Left renal cortex interstitium (tissue), 4 donors: ENCODE data around the gene PLEKHA8. TPM values are rescaled to one million over a fixed set of nuclear protein-coding genes. Genes with fewer than 3 reads are reported as not detected.
A peak's percentile ranks its signal among the peaks of the same experiment; 100 is the strongest.
"Not testable (repeated sequence)": the region's sequence is repeated elsewhere in the genome, so short reads cannot be mapped to it uniquely, and the experiment has no call there.

Experiments used
- DNase-seq, 4 donors: peaks; one replicate each; pipeline ENCODE4 v3.0.0-alpha.2; 2013; ENCODE audit warnings: low read depth in 4 of 4, low spot score in 2 of 4, missing footprints in 1 of 4
- polyA plus RNA-seq, 4 donors: library from polyadenylated mRNA; unstranded; fragments of 120-200 nt; gene quantifications; one replicate each; pipeline ENCODE4 v1.2.1, GENCODE V29; 2013; ENCODE audit not compliant: insufficient read length in 4 of 4

Gene PLEKHA8
- polyA plus RNA-seq, 4 donors = 15.1 to 20.5 (median 17.7) TPM

GRCh38 chr7:30061786-30062185, 33.6 kb downstream of the PLEKHA8 start:
- DNase-seq = not testable (repeated sequence)

GRCh38 chr7:30062587-30062986, 34.4 kb downstream of the PLEKHA8 start:
- DNase-seq = peak in 1 of 4 donors; percentile 34

- DNase-seq = no peak
Measured at GRCh38 chr7:30065746-30066145, 37.5 kb downstream of the PLEKHA8 start.

- DNase-seq = no peak
Measured at GRCh38 chr7:30066687-30067086, 38.5 kb downstream of the PLEKHA8 start.

- no peak for DNase-seq
Measured at GRCh38 chr7:30068117-30068516, 39.9 kb downstream of the PLEKHA8 start.

DNA sequence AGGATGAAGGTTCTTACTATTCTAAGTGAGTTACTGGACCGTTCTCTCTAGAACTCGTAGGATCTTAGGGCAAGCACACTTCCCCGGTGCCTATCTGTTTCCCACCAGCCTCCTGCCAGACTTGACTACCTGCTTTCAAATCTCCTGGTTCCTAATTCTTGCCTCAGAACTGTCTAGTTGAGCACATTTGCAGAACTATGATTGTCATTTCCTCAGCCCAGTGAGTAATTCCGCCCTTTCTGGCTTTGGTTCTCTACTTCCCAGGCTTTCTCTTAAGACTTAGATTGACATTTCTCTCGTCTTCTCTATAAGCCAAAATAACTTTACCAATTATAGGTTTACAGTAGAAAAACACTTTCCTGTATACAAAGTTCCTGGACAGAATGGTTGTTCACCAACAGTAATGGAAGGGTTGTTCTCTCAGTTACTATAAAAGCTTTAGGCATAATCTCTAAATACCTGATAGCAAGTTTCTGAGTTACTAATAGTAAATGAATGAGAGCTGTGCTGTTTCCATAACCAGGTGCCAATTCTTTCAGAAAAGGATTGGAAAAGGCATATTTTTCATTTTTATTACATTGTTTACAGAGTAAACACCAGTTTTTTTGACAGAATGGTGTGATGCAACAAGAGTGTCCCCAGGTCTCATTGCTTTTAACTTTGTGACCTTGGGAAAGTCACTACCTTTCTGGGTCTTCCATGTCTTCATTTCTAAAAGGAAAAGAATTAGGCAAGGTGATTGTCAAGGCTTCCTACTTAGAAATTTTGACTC, 41.1 kb downstream of the PLEKHA8 start:
- DNase-seq = no peak

GRCh38 chr7:30070052-30070451, 41.8 kb downstream of the PLEKHA8 start:
- no peak for DNase-seq

GRCh38 chr7:30072735-30073134, 44.5 kb downstream of the PLEKHA8 start:
- DNase-seq = no peak

- peak in 1 of 4 donors; percentile 17 for DNase-seq
Measured at GRCh38 chr7:30074422-30075030, 46.3 kb downstream of the PLEKHA8 start.

GRCh38 chr7:30076411-30076810, 48.2 kb downstream of the PLEKHA8 start:
- DNase-seq = no peak

DNA sequence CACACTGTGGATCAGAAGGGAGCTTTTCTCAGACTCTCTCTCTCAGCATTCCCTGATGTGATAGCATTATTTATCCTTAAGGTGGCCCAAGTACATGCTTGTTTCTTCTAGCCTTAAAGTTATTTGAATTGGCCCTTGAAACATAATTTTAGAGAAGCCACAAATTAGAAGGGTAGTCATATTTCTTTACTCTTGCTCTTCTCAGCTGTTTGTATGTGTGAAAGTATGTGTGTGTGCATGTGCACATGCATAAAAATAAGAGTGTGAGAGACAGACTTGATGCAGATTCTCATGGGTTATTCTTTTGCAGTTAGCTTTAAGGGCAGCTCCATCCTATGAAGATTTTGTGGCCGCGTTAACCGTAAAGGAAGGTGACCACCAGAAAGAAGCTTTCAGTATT, 50.1 kb downstream of the PLEKHA8 start:
- DNase-seq = no peak

DNA sequence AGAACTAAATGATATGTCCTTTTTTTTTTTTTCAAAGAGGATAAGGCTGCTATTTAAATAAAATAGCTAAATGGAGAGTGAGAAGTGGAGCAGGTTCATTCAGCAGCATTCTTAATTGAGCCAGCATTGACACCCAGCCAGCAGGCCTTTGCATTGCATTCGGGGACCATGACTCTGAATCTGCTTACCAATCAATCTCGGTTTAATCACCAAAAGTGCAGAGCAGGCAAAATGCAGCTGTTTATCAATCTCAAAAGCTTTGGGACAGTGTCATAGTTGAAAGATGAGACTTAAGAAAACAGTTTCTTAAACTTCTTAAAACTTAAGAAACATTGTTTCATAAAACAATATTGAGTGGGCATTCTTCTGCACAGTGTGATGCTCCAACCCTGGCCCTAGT, 51.7 kb downstream of the PLEKHA8 start:
- DNase-seq = no peak

- DNase-seq = no peak
Measured at GRCh38 chr7:30080818-30081217, 52.6 kb downstream of the PLEKHA8 start.

GRCh38 chr7:30082686-30083085, 54.5 kb downstream of the PLEKHA8 start:
- no peak for DNase-seq

GRCh38 chr7:30083334-30083733, 55.1 kb downstream of the PLEKHA8 start:
- no peak for DNase-seq

DNA sequence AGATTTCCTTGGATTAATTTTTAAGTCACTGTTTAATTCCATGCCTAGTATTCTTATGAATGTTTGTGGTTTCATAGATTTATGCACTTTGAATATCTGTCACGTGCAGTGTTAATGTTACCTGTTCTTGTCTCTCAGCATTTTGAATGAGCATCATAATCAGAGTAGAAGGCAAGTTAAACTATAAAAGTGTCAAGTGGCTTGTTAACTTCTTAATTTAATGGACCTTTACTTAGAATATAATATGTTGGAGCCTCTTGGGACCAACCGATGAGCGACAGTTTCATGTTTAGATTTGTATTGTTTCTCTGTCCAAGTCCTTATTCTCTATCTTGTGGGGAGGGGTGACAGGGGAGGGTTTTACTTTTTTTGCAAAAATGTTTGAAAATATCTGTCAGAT, 56.0 kb downstream of the PLEKHA8 start:
- DNase-seq = peak in 1 of 4 donors; percentile 12

- no peak for DNase-seq
Measured at GRCh38 chr7:30086529-30086928, 58.3 kb downstream of the PLEKHA8 start.

DNA sequence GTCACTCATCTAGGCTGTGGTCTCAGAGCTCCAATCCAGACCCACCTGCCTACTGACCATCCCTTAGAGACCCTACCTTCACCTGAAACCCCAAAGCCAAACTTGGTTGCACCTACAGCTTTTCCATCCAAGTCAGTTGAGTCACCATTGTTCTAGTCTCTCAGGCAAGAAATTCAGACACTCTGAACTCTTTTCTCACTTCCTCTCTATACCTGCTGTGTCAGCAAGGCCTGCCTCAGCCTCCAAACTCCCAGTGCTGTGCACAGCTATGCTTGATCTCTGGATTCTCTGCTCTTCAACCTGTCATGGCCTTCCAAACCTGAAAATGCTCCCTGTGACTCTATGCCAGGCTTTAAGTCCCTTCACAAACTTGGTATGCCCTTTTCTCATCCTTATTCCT, 59.2 kb downstream of the PLEKHA8 start:
- DNase-seq = no peak

- DNase-seq = no peak
Measured at GRCh38 chr7:30088362-30088761, 60.1 kb downstream of the PLEKHA8 start.

DNA sequence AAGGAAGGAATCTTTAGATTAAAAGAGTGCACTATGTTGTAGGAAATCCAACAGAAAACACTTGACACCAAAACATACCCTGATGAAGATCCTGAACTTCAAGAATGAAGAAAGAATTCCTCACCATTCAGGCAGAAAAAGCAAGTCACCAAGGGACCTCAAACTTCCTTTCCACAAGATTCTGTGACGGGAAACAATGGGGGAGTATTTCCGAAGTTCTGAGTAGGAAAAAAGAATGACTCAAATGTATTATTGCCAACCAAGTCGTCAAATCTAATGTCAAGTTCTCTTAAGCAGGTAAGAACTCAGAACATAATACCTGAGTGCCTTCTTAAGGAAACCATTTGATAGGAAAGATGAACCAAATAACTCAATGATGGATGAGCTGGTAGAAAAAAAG, 61.9 kb downstream of the PLEKHA8 start:
- no peak for DNase-seq

- DNase-seq = no peak
Measured at GRCh38 chr7:30091491-30091912, 63.3 kb downstream of the PLEKHA8 start.

GRCh38 chr7:30091987-30092386, 63.8 kb downstream of the PLEKHA8 start:
- no peak for DNase-seq
